A549 (cell line): ENCODE data around the gene RNU1-2. TPM values are rescaled to one million over a fixed set of nuclear protein-coding genes. Genes with fewer than 3 reads are reported as not detected.
A peak's percentile ranks its signal among the peaks of the same experiment; 100 is the strongest.
"Not testable (repeated sequence)": the region's sequence is repeated elsewhere in the genome, so short reads cannot be mapped to it uniquely, and the experiment has no call there.

Experiments used
- ATAC-seq, 2 experiments: fragments of 200-7000 bp in 1 of 2; fragments of >200 bp in 1 of 2; cut with Nextera tagmentation in 1 of 2; cut with Tn5 transposase in 1 of 2; 3 replicates each; pipeline versions ENCODE4 v1.8.0 to v1.9.1; 2018 to 2020; ENCODE audit warnings: mild to moderate bottlenecking in 1 of 2, moderate library complexity in 1 of 2
- CTCF ChIA-PET: fragments of 300-600 bp; sonication (Branson Sonifier 250); formaldehyde crosslinking; extraction: SDS; loops from one replicate; lab custom pipeline; 2021; ENCODE audit warnings: antibody characterized with exemption, inconsistent platforms; lab: Yijun Ruan, JAX
- POLR2A ChIA-PET: fragments of 350-600 bp; formaldehyde crosslinking; extraction: SDS; loops from one replicate; lab custom pipeline; 2021; ENCODE audit warnings: antibody characterized with exemption, inconsistent platforms; lab: Yijun Ruan, JAX
- DNase-seq, 2 experiments: peaks; one replicate each; pipeline versions ENCODE4 v3.0.0 to v3.0.0-alpha.2; 2011 to 2016; ENCODE audit warnings: low read depth in 1 of 2, low spot score in 1 of 2
- FAIRE-seq: peaks from 2 replicates; lab custom pipeline; 2011; peaks lifted over from hg19 to GRCh38; lab: Jason Lieb, UNC
- H3K27ac ChIP-seq, 2 experiments: fragments of >200 bp; sonication (Bioruptor Twin); formaldehyde crosslinking; 3 replicates each; pipeline ENCODE4 v1.5.1; 2016 to 2017
- H3K4me1 ChIP-seq: fragments of >200 bp; sonication (Bioruptor Twin); formaldehyde crosslinking; 3 replicates; pipeline ENCODE4 v1.6.1; 2016
- H3K4me2 ChIP-seq: fragments of >200 bp; sonication (Bioruptor Twin); formaldehyde crosslinking; 3 replicates; pipeline ENCODE4 v1.6.1; 2016
- H3K4me3 ChIP-seq: fragments of >200 bp; sonication (Bioruptor Twin); formaldehyde crosslinking; 3 replicates; pipeline ENCODE4 v1.5.1; 2016
- H3K9me3 ChIP-seq: fragments of >200 bp; sonication (Bioruptor Twin); formaldehyde crosslinking; 3 replicates; pipeline ENCODE4 v1.6.1; 2016
- JUN ChIP-seq, 2 experiments: fragments of >200 bp; sonication (Bioruptor Twin); formaldehyde crosslinking; IDR thresholded peaks; 2 replicates in 1 of 2; 3 replicates in 1 of 2; pipeline ENCODE4 v1.6.1; 2016 to 2017
- MAX ChIP-seq: IDR thresholded peaks from 2 replicates; pipeline ENCODE4 v1.6.1; 2012
- SREBF2 ChIP-seq: fragments of 450-650 bp; IDR thresholded peaks from 2 replicates; pipeline ENCODE4 v1.6.1; 2014; ENCODE audit warnings: mild to moderate bottlenecking, moderate library complexity
- WGBS: methylation state at CpG from one replicate; pipeline ENCODE4 v1.1.6; 2017; ENCODE audit errors: missing lambda C conversion rate; 5-methylcytosine and 5-hydroxymethylcytosine counted together
- polyA plus RNA-seq, 4 experiments: library from polyadenylated mRNA; depleted of rRNA in 3 of 4; stranded (reverse); fragments of >200 nt; fragmentation: RNase III in 1 of 4; extraction: RNeasy Plus Mini Kit Qiagen cat#74134 plus additional on column Dnase treatment in 1 of 4; gene quantifications; 2 replicates in 3 of 4; 3 replicates in 1 of 4; pipeline ENCODE4 v1.2.3, GENCODE V29; 2011 to 2017

Gene RNU1-2
- polyA plus RNA-seq, 2 of the 4 experiments (the other 2 are of a cell fraction) = 6.6 to 56.2 TPM

DNA sequence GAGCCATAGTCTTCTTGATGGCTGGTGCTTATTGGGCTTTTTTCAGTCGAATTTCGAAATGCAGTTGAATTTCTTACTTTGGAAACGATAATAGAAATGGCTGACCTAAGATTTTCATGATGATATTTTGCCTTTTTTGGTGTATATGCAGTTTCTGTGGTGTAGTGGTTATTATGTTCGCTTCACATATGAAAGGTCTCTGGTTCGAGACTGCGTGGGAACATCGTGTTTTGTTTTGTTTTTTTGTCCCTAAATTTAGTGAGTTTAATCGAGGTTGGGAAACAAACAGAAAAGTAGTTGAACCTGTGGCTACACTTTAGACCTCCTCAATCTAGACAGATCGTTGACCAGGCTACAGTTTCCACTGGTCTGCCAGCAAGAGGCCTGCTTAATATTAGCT is 35.7 kb upstream of the RNU1-2 start:
- CTCF ChIA-PET, H3K4me1 ChIP-seq, H3K9me3 ChIP-seq, H3K27ac ChIP-seq, FAIRE-seq, POLR2A ChIA-PET, H3K4me3 ChIP-seq: not testable (repeated sequence)
- TF ChIP-seq SREBF2 = peak; percentile 44
- DNase-seq (peak in 1 of 2 experiments; percentile 64), ATAC-seq (peak in 1 of 2 experiments; percentile 46; a peak in 3 of 6 replicates)
- peak overlapping the region; percentile 52; the same call in 2 of the 3 replicates for H3K4me2 ChIP-seq
- 1% methylated on average over 9 of the region's 9 CpGs for WGBS

GRCh38 chr1:16861832-16862245 is 33.9 kb upstream of the RNU1-2 start:
- peak overlapping the region; percentile 23; the same call in 1 of the 3 replicates for H3K4me3 ChIP-seq
- CTCF ChIA-PET, POLR2A ChIA-PET: not testable (repeated sequence)
- peak in 1 of 2 experiments; percentile 72 for DNase-seq
- WGBS = 5% methylated on average over 12 of the region's 16 CpGs
- peak; percentile 93 for FAIRE-seq
- peak overlapping the region; percentile 55 for H3K4me2 ChIP-seq
- peak; percentile 64 for TF ChIP-seq SREBF2
- TF ChIP-seq MAX = peak; percentile 49; the same call in 1 of the 2 replicates
- TF ChIP-seq JUN (IDR thresholded peaks at IDR 0.05) = 0 out of 5 replicates have a peak, but pooled peaks of 1 of the 2 experiments have one; percentile 29
- TF ChIP-seq, all 56 proteins: peak for 3; not testable (repeated sequence) for 53
- ATAC-seq = peak; percentile 96 to 100
- H3K4me1 ChIP-seq, H3K27ac ChIP-seq, H3K9me3 ChIP-seq: not testable (repeated sequence)

DNA sequence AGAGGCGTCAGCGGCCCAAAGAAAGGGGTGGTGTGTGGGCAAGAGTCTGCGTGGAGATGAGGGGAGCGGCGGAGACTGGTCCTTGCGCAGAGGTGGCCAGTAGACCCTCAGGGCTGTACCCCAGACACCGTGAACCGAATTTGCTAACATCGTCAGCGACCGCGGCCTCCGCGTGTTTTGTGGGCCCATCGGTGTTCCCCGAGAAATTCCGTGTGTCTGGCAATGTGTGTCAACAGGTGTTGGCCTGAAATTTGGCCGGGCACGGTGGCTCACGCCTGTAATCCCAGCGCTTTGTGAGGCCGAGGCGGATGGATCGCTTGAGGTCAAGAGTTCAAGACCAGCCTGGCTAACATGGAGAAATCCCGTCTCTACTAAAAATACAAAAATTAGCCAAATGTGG is 33.4 kb upstream of the RNU1-2 start:
- POLR2A ChIA-PET, ATAC-seq, H3K9me3 ChIP-seq, FAIRE-seq, H3K4me1 ChIP-seq, CTCF ChIA-PET: not testable (repeated sequence)
- WGBS = 0% methylated on average over 5 of the region's 25 CpGs
- peak overlapping the region; percentile 44 for H3K4me3 ChIP-seq
- DNase-seq = peak in 1 of 2 experiments; percentile 29
- H3K4me2 ChIP-seq = peak overlapping the region; percentile 87
- peak overlapping the region; percentile 54 to 85; a peak in 4 of 6 replicates for H3K27ac ChIP-seq

GRCh38 chr1:16863024-16863423 is 32.8 kb upstream of the RNU1-2 start:
- POLR2A ChIA-PET, CTCF ChIA-PET, H3K4me1 ChIP-seq, H3K9me3 ChIP-seq, DNase-seq, FAIRE-seq, ATAC-seq: not testable (repeated sequence)
- Histone ChIP-seq H3K4me3 (peak overlapping the region; percentile 44; the same call in 1 of the 3 replicates), H3K4me2 (peak overlapping the region; percentile 87), H3K27ac (0 out of 6 replicates have a peak overlapping the region, but pooled peaks of 1 of the 2 experiments have one; percentile 54)
- WGBS = 75% methylated on average over 6 of the region's 11 CpGs

DNA sequence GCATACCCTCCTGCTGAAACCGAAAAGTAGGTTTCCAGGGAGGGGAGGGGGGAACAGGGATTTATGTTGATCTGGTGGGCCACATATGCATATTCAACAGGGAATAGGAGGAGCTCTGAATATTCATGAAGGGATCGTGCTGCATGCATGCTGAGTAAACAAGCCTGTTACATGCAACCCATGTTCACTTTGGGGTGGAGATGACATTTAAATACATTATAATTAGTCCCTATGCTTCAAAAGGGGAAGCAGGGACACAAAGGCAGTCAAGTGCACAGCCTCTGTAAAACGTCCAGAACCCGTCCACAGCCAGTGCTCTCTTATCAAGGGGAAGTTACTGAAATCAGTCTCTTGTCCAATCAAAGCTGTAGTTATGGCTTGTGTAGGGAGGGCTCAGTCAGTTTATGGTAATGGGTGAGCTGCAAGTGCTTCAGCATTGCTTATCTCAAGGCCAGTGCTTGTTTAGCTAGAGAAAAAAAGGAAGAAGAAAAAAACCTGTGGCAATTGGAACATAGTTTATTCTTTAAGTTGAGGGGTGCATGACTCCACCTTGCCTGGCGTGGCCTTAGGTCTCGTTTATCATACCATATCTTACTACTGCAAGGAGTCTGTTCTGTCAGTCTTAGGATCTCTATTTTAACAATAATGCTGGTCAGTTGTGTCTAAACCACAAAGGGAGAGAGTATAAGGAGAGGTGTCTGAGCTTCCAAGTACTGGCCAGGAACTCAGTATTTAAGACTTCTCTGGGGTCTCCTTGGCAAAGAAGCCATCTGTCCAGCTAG is 28.7 kb upstream of the RNU1-2 start:
- DNase-seq, H3K4me2 ChIP-seq, FAIRE-seq, H3K27ac ChIP-seq, H3K4me3 ChIP-seq, H3K9me3 ChIP-seq, POLR2A ChIA-PET, H3K4me1 ChIP-seq, CTCF ChIA-PET, ATAC-seq: not testable (repeated sequence)
- WGBS = 45% methylated on average over 6 of the region's 6 CpGs

DNA sequence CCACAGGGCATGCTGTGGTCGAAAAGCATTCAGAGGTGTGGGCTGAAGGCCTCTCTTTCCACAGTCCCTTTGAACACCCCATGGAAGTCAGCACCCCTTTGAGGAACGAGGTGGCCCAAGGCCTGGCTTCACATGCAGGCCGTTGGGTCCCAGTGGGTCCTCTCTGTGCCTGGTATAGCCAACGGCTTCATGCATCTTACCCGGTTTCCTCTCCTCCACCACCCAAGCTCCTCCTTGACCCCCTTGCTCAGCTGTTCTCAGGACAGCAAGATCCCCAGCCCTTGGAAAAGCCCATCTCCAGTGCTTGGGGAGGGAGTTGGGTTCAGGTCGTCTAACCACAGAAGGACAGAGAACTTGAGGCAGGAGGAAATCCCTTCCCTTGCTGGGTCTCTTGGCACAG is 27.0 kb upstream of the RNU1-2 start:
- H3K4me3 ChIP-seq, CTCF ChIA-PET, DNase-seq, H3K27ac ChIP-seq, FAIRE-seq, H3K4me2 ChIP-seq, POLR2A ChIA-PET, H3K9me3 ChIP-seq, H3K4me1 ChIP-seq, ATAC-seq: not testable (repeated sequence)
- WGBS = 79% methylated on average over 5 of the region's 6 CpGs

- DNase-seq, CTCF ChIA-PET, ATAC-seq, POLR2A ChIA-PET, H3K4me3 ChIP-seq, FAIRE-seq, H3K4me1 ChIP-seq, H3K27ac ChIP-seq, H3K9me3 ChIP-seq, H3K4me2 ChIP-seq: not testable (repeated sequence)
- 79% methylated on average over 7 of the region's 7 CpGs for WGBS
Measured at GRCh38 chr1:16869996-16870395, 25.8 kb upstream of the RNU1-2 start.

GRCh38 chr1:16871171-16871570 is 24.6 kb upstream of the RNU1-2 start:
- CTCF ChIA-PET, H3K4me3 ChIP-seq, H3K27ac ChIP-seq, ATAC-seq, DNase-seq, H3K4me2 ChIP-seq, POLR2A ChIA-PET, FAIRE-seq, H3K9me3 ChIP-seq, H3K4me1 ChIP-seq: not testable (repeated sequence)
- 86% methylated on average over 9 of the region's 23 CpGs for WGBS
